ENCODE data around the gene TGFBI.

DNA sequence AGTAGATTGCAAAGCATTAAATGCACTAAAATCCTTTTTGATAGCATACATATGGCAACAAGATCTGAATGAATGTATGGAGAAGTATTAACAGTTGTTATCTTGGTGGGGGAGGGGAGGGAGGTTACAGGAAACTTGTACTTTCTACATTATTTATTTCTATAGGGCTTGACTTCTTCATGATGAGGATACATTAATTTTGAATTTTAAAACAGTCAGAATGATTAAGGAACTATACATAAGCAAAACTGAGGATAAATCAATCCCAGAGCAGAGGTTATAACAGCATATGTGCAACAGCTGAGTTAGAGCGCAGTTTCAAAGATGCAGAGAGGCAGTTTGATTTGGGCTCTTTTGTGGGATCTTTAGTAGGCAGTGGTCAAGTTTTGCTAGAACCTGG is 80.0 kb downstream of the TGFBI start:
- TF ChIP-seq, protein P1, sequence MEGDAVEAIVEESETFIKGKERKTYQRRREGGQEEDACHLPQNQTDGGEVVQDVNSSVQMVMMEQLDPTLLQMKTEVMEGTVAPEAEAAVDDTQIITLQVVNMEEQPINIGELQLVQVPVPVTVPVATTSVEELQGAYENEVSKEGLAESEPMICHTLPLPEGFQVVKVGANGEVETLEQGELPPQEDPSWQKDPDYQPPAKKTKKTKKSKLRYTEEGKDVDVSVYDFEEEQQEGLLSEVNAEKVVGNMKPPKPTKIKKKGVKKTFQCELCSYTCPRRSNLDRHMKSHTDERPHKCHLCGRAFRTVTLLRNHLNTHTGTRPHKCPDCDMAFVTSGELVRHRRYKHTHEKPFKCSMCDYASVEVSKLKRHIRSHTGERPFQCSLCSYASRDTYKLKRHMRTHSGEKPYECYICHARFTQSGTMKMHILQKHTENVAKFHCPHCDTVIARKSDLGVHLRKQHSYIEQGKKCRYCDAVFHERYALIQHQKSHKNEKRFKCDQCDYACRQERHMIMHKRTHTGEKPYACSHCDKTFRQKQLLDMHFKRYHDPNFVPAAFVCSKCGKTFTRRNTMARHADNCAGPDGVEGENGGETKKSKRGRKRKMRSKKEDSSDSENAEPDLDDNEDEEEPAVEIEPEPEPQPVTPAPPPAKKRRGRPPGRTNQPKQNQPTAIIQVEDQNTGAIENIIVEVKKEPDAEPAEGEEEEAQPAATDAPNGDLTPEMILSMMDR (IDR thresholded peaks at IDR 0.05) = no peak
- TF ChIP-seq EZH2 (IDR thresholded peaks at IDR 0.05) (no peak), EZH2phosphoT487 (IDR thresholded peaks at IDR 0.05) (no peak)
